MCF 10A (cell line): ENCODE measurements around the gene PCGF3. TPM values are rescaled to one million over a fixed set of nuclear protein-coding genes. Genes with fewer than 3 reads are reported as not detected.

Source experiments
- BruUV-seq: library from RNA; stranded (reverse); fragments of 400-500 nt; replicated peaks from 2 replicates; lab custom pipeline; 2021; lab: Mats Ljungman, UMichigan
- CTCF ChIA-PET: fragments of 300-600 bp; sonication (Branson Sonifier 250); formaldehyde crosslinking; extraction: SDS; loops from one replicate; lab custom pipeline; 2021; ENCODE audit warnings: antibody characterized with exemption, inconsistent platforms; lab: Yijun Ruan, JAX
- POLR2A ChIA-PET: fragments of 300-600, 350-650 bp; sonication (Branson Sonifier 250); formaldehyde crosslinking; extraction: SDS; loops from one replicate; lab custom pipeline; 2020; ENCODE audit warnings: antibody characterized with exemption, inconsistent platforms; lab: Yijun Ruan, JAX
- DNase-seq: peaks from one replicate; pipeline ENCODE4 v3.0.0-alpha.2; 2018; ENCODE audit not compliant: unreplicated experiment
- H3K27ac Mint-ChIP-seq: one replicate; pipeline ENCODE4 v1.8.0; 2022; ENCODE audit warnings: mild to moderate bottlenecking, low read depth, mixed read lengths; ENCODE audit not compliant: unreplicated experiment
- H3K27me3 Mint-ChIP-seq: one replicate; pipeline ENCODE4 v1.8.0; 2022; ENCODE audit warnings: mixed read lengths; ENCODE audit not compliant: insufficient read depth, unreplicated experiment
- H3K36me3 Mint-ChIP-seq: one replicate; pipeline ENCODE4 v1.8.0; 2022; ENCODE audit warnings: mild to moderate bottlenecking, moderate library complexity, mixed read lengths; ENCODE audit not compliant: insufficient read depth, unreplicated experiment
- H3K4me1 Mint-ChIP-seq: one replicate; pipeline ENCODE4 v1.8.0; 2022; ENCODE audit warnings: mixed read lengths; ENCODE audit not compliant: insufficient read depth, unreplicated experiment
- H3K4me3 Mint-ChIP-seq: one replicate; pipeline ENCODE4 v1.8.0; 2022; ENCODE audit warnings: mild to moderate bottlenecking, moderate library complexity, mixed read lengths; ENCODE audit not compliant: unreplicated experiment
- H3K9me3 Mint-ChIP-seq: one replicate; pipeline ENCODE4 v1.8.0; 2022; ENCODE audit warnings: mixed read lengths; ENCODE audit not compliant: unreplicated experiment
- CTCF ChIP-seq: fragments of 200-600 bp; IDR thresholded peaks from one replicate; pipeline ENCODE4 v1.8.0; 2022; ENCODE audit warnings: antibody characterized with exemption, mild to moderate bottlenecking; ENCODE audit not compliant: unreplicated experiment
- intact Hi-C: fragments of 100-400 bp; cut with micrococcal nuclease; formaldehyde crosslinking; loops from 2 replicates; pipeline ENCODE4 v1.14.1; 2022
- total RNA-seq: library from RNA; stranded (reverse); gene quantifications from 2 replicates; pipeline ENCODE4 v1.2.3, GENCODE V29; 2022

The PCGF3 gene
- total RNA-seq, 1 experiment from 2014 or later, result 26.5 TPM

- DNase-seq, result no peak
- no peak overlapping the region for H3K4me3 Mint-ChIP-seq
- TF ChIP-seq CTCF, result no peak
- intact Hi-C loops, result no loop called here
- no peak overlapping the region for H3K27ac Mint-ChIP-seq
- no peaks in the 10 kb centered on the region for H3K27me3 Mint-ChIP-seq
- ChIA-PET POLR2A (no interaction called here), CTCF (interaction anchor here (0.6 kb wide), 1 partner anchor 1031 kb away, joined by 5 read pairs; no protein-coding TSS in a partner anchor)
- BruUV-seq, result no TSS peak
- H3K4me1 Mint-ChIP-seq, result peaks cover 15% of the 10 kb centered on the region
- H3K9me3 Mint-ChIP-seq, result no peaks in the 10 kb centered on the region
- peaks cover 13% of the 10 kb centered on the region for H3K36me3 Mint-ChIP-seq
Measured at GRCh38 chr4:714087-714486, 8.5 kb downstream of the PCGF3 start.

- Mint-ChIP-seq H3K9me3 (no peaks in the 10 kb centered on the region), H3K27ac (peak overlapping the region; percentile 78), H3K4me3 (no peak overlapping the region), H3K27me3 (no peaks in the 10 kb centered on the region), H3K36me3 (peaks cover 8% of the 10 kb centered on the region), H3K4me1 (peaks cover 30% of the 10 kb centered on the region)
- ChIA-PET CTCF (no interaction called here), POLR2A (no interaction called here)
- intact Hi-C loops, result no loop called here
- TF ChIP-seq CTCF, result no peak
- BruUV-seq, result no TSS peak
- no peak for DNase-seq
Measured at GRCh38 chr4:717601-718320, 12.1 kb downstream of the PCGF3 start.

- no TSS peak for BruUV-seq
- intact Hi-C loops, result no loop called here
- Mint-ChIP-seq H3K27me3 (no peaks in the 10 kb centered on the region), H3K4me1 (peaks cover 36% of the 10 kb centered on the region), H3K9me3 (no peaks in the 10 kb centered on the region), H3K36me3 (peaks cover 15% of the 10 kb centered on the region), H3K27ac (peak overlapping the region; percentile 78), H3K4me3 (no peak overlapping the region)
- DNase-seq, result no peak
- POLR2A ChIA-PET, result no interaction called here
- no peak for TF ChIP-seq CTCF
- CTCF ChIA-PET, result interaction anchor here (1.6 kb wide), 1 partner anchor 24 kb away, joined by 6 read pairs; no protein-coding TSS in a partner anchor
Measured at GRCh38 chr4:718460-718859, 12.8 kb downstream of the PCGF3 start.

GRCh38 chr4:720111-720860, 14.7 kb downstream of the PCGF3 start:
- no peak for DNase-seq
- H3K4me1 Mint-ChIP-seq, result peaks cover 36% of the 10 kb centered on the region
- H3K36me3 Mint-ChIP-seq, result peaks cover 16% of the 10 kb centered on the region
- no peak for TF ChIP-seq CTCF
- H3K27me3 Mint-ChIP-seq, result no peaks in the 10 kb centered on the region
- H3K27ac Mint-ChIP-seq, result no peak overlapping the region
- H3K9me3 Mint-ChIP-seq, result no peaks in the 10 kb centered on the region
- no TSS peak for BruUV-seq
- POLR2A ChIA-PET, result no interaction called here
- no peak overlapping the region for H3K4me3 Mint-ChIP-seq
- CTCF ChIA-PET, result interaction anchor here (1.6 kb wide), 1 partner anchor 22 kb away, joined by 6 read pairs; no protein-coding TSS in a partner anchor
- intact Hi-C loops, result no loop called here
